NCI-H524 treated with DMSO at 0.1 percent for 48 hours (cell line): Measurements from ENCODE around the gene ARL8A.
"Not testable (repeated sequence)": the region's sequence is repeated elsewhere in the genome, so short reads cannot be mapped to it uniquely, and the experiment has no call there.

ENCODE experiments used
- DNase-seq: peaks from one replicate; lab custom pipeline; 2025; lab: John Stamatoyannopoulos, UW

Gene ARL8A

DNA sequence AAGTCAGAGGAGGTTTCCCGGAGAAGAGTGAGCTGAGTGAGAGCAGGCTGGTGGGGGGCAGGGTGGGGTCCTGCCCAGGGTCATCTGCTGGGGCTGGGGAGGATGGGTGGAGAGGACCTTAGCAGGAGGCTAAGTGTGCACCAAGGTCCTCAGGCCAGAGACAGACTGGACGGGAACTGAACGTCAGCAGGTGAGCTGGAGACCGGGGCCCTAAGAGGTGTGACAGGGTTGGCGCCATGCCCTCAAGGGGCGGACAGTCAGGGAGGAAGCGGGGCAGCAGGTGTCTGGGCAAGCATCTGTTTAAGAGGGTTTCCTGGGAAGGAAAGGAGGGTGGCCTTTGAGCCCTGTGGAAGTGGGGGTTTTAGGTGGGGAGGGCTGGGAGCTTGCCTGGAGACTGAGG, 29.5 kb upstream of the ARL8A start:
- DNase-seq: no peak

DNA sequence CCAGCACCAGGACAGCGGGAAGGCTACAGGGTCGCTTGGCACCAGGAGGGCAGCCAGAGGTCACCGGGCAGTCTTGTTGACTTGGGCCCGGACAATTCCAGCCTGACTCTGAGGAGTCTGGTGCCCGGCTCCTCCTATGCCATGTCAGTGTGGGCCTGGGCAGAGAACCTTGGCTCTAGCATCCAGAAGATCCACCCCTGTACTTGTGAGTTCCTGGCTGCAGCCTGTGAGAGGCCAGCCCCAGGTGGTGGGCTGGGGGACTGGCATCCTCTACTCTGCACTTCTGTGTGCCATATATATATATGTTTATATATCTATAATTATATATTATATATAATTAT, 27.4 kb upstream of the ARL8A start:
- no peak for DNase-seq

GRCh38 chr1:202171292-202172014, 26.9 kb upstream of the ARL8A start:
- no peak for DNase-seq

GRCh38 chr1:202170726-202171125, 26.2 kb upstream of the ARL8A start:
- peak; percentile 57 for DNase-seq

GRCh38 chr1:202168861-202169260, 24.3 kb upstream of the ARL8A start:
- DNase-seq: no peak

GRCh38 chr1:202167708-202168415, 23.3 kb upstream of the ARL8A start:
- peak; percentile 51 for DNase-seq

DNA sequence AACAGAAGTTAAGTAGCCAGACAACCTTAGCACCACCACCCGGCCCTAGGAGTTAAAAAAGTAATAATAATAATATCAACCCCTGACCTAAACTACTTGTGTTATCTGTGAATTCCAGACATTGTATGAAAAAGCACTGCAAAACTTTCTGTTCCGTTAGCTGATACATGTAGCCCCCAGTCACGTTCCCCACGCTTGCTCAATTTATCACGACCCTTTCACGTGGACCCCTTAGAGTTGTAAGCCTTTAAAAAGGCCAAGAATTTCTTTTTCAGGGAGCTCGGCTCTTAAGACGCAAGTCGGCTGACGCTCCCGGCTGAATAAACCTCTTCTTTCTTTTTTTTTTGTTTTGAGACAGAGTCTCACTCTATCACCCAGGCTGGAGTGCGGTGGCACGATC, 22.5 kb upstream of the ARL8A start:
- DNase-seq: not testable (repeated sequence)

GRCh38 chr1:202165942-202166843, 21.7 kb upstream of the ARL8A start:
- no peak for DNase-seq

- DNase-seq: no peak
Observed at GRCh38 chr1:202165267-202165941, 20.9 kb upstream of the ARL8A start.

- DNase-seq: no peak
Observed at GRCh38 chr1:202164271-202165037, 19.9 kb upstream of the ARL8A start.

DNA sequence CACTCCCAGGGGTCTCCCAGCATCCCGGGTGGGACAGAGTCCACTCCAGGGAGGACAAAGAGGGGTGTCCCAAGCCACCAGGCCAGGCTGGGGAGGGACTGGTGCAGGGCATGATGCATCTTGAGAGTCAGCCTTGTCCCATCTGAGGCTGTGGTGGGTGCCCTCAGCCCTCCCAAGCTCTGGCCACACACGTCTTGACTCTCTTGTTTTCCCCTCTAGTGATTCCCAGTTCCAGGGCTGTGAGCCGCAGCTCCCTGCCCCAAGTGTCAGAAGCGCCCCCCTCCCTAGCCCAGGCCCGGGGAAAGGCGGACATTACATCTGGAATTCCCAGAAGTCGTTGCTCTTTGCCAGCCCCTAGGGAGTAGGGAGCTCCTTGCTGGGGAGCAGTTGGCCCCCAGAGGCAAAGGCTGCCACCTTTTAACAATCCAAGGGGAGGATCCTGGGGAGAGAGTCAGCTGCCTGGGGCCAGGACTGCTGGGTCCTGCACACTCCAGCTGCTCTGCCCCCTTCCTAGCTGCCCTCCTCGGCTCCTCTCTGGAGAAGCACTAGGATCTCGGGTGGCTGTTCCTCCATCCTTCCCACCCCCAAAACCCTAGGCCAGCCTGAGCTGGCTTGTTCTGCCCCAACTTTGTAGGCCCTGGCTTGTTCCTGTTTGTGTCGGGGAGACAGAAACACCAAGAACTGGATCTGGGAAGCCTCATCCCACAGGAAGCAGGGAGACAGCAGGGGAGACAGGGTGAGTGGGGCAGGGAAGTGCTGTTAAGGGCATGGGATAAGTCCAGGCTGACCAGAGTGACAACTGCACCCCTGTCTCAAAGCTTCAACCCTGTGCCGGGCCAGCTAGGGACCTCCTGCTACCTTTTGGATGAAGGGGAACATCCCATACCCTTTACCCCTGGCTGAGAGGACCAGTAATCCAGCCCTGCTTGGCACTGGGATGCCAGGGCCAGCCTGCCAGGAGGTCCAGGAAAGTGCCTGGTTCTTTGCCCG, 19.0 kb upstream of the ARL8A start:
- no peak for DNase-seq

DNA sequence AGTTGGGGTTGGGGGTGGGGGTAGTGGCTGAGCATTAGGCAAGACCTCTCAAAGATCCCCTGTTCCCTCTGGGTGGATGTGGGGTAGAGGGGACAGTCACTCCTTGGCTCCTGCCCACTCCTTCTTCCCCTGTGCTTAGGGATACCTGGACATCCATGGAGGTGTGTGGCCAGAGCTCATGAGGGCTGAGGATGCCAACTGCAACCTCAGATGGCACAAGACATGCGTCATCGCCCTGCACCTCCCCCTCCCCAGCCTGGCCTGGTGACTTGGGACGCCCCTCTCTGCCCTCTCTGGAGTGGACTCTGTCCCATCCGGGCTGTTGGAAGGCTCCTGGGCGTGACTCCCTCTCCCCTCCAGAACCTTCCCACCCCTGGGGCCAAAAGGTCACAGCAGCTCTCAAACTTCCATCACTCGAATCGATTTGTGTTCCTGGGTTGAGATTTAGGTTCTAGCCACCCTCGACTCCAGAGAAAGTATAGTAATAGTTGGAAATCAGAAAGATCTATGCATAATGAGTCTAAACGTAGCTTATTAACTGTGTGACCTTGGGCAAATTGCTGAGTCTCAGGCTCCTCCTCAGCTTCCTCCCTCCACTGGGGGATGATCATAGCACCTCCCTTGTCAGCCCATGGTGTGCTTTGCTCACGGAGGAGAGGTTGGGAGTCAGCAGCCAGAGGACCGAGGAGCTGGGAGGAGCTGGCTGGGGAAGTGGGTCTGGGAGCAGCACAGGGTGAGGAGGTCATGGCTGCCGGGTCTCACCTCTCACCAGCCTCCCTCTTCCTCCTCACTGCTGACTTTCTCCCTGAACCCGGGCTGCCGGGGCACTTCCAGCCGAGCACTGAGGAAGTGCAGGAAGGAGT, 18.1 kb upstream of the ARL8A start:
- no peak for DNase-seq

GRCh38 chr1:202162047-202162417, 17.5 kb upstream of the ARL8A start:
- DNase-seq: no peak

DNA sequence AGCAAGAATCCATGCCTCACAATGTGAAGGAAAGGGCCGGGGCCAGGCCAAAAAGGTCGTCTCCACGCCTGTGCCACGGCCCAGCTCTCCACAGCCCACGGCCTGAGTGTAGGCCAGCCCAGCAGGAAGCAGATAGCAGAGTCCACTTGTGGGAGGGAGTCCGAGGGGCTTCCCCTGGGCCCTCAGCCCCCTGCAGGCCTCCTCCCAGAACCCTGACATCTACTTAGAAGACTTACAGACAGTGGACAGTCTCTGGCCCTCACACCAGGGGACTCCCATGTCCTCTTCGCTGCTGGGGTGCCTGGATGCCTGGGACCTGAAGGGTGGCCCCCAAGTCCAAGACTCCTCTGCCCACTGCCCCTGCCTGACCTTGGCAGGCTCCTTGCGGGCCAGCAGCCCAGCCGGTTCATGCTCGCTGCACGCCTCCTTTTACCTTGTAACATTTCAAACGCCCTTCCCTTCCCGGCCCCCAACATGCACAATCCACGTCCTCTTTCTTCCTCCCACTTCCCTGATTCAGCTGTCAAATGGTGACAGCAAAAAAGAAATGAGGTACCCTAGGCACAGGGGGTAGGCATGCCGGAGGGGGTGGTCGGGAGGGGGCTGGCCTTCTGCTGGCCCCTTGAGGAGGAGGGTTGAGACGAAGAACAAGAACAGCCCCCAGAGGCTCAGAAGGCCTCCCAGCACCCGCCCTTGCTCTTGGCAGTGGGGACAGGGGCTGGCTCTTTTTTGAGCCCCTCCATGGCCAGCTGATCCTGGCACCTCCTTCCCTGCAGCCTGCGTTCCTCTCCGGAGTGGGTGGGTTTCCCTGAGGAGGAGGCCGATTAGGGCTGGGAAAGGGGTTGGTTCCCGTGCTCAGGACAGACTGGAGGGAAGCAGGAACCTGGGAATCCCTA, 16.9 kb upstream of the ARL8A start:
- no peak for DNase-seq

- DNase-seq: no peak
Observed at GRCh38 chr1:202160377-202160940, 15.9 kb upstream of the ARL8A start, which contains the start of gene PTPN7. Gene PTPN7 (minus strand): TSS chr1:202160602. CDS start chr1:202159402, 1,200 bp downstream.

- no peak for DNase-seq
Observed at GRCh38 chr1:202159534-202160371, 15.2 kb upstream of the ARL8A start.
